HCT116 (cell line): ENCODE data around the gene ZNF618. TPM values are rescaled to one million over a fixed set of nuclear protein-coding genes. Genes with fewer than 3 reads are reported as not detected.

ENCODE experiments used
- ATAC-seq: fragments of 200-7000 bp; cut with Tn5 transposase; 2 replicates; pipeline ENCODE4 v1.9.1; 2020; ENCODE audit warnings: mild to moderate bottlenecking, moderate library complexity
- BruUV-seq: library from RNA; stranded (reverse); fragments of 400-500 nt; replicated peaks from 2 replicates; lab custom pipeline; 2021; lab: Mats Ljungman, UMichigan
- CTCF ChIA-PET: fragments of 300-600 bp; sonication (Branson Sonifier 250); formaldehyde crosslinking; loops from one replicate; lab custom pipeline; 2021; ENCODE audit warnings: antibody characterized with exemption; lab: Charles Lee
- POLR2A ChIA-PET: fragments of 300-600, 350-600 bp; sonication (Branson Sonifier 250); formaldehyde crosslinking; loops from one replicate; lab custom pipeline; 2021; ENCODE audit warnings: antibody characterized with exemption; lab: Charles Lee
- RAD21 ChIA-PET, 2 experiments: fragments of 300-600 bp; sonication (Branson Sonifier 250); formaldehyde crosslinking; loops; one replicate each; lab custom pipeline; 2023; ENCODE audit warnings: low total read pairs in 2 of 2; ENCODE audit not compliant: uncharacterized antibody in 2 of 2, unreplicated experiment in 2 of 2, low non-redundant PET in 1 of 2; lab: Charles Lee
- DNase-seq: peaks from one replicate; pipeline ENCODE4 v3.0.0-alpha.2; 2010; ENCODE audit warnings: low read depth, low spot score
- H2AFZ ChIP-seq: fragments of 200-600 bp; shearing (Covaris generic), sonication (generic); 2 replicates; pipeline ENCODE4 v1.6.1; 2017; ENCODE audit warnings: low read depth, mixed run types, mixed read lengths, antibody characterized with exemption, low read length; ENCODE audit not compliant: poor library complexity, severe bottlenecking
- H3K27ac ChIP-seq: 2 replicates; pipeline ENCODE4 v1.5.1; 2012; ENCODE audit warnings: low read depth, low read length
- H3K27me3 ChIP-seq: fragments of 200-600 bp; sonication (generic); 2 replicates; pipeline ENCODE4 v1.6.1; 2016; ENCODE audit warnings: mixed run types, low read length, mixed read lengths; ENCODE audit not compliant: insufficient read depth
- H3K36me3 ChIP-seq, 2 experiments: fragments of 200-500 bp in 1 of 2; fragments of 200-600 bp in 1 of 2; sonication (Bioruptor generic) in 1 of 2; sonication (generic) in 1 of 2; 2 replicates each; pipeline versions ENCODE4 v1.5.1 to v1.6.1; 2014 to 2016; ENCODE audit warnings: low read length in 2 of 2, inconsistent platforms in 1 of 2, mixed read lengths in 1 of 2, mixed run types in 1 of 2; ENCODE audit not compliant: insufficient read depth in 2 of 2, control insufficient read depth in 1 of 2
- H3K4me1 ChIP-seq, 2 experiments: fragments of 200-600 bp in 1 of 2; sonication (generic) in 1 of 2; 2 replicates each; pipeline versions ENCODE4 v1.5.1 to v1.6.1; 2012 to 2017; ENCODE audit warnings: low read length in 2 of 2, inconsistent platforms in 1 of 2, mild to moderate bottlenecking in 1 of 2, mixed read lengths in 1 of 2, mixed run types in 1 of 2, moderate library complexity in 1 of 2; ENCODE audit not compliant: insufficient read depth in 2 of 2, control insufficient read depth in 1 of 2
- H3K4me2 ChIP-seq: fragments of 200-600 bp; sonication (generic); 2 replicates; pipeline ENCODE4 v1.6.1; 2017; ENCODE audit warnings: mixed run types, low read length, mixed read lengths
- H3K4me3 ChIP-seq, 2 experiments: fragments of 200-600 bp in 1 of 2; sonication (generic) in 1 of 2; replicated peaks in 1 of 2; 2 replicates each; pipeline ENCODE4 v1.5.1; 2011 to 2016; ENCODE audit warnings: low read length in 2 of 2, control low read depth in 1 of 2, low read depth in 1 of 2, mild to moderate bottlenecking in 1 of 2, mixed read lengths in 1 of 2, mixed run types in 1 of 2
- H3K79me2 ChIP-seq: fragments of 200-600 bp; sonication (generic); 2 replicates; pipeline ENCODE4 v1.6.1; 2017; ENCODE audit warnings: mild to moderate bottlenecking, mixed run types, low read length, moderate library complexity, mixed read lengths; ENCODE audit not compliant: insufficient read depth
- H3K9ac ChIP-seq: fragments of 200-600 bp; sonication (generic); 2 replicates; pipeline ENCODE4 v1.6.1; 2016; ENCODE audit warnings: low read length, mixed read lengths
- H3K9me2 ChIP-seq: fragments of 200-600 bp; sonication (generic), shearing (Covaris generic); 2 replicates; pipeline ENCODE4 v1.6.1; 2017; ENCODE audit warnings: mixed run types, mild to moderate bottlenecking, moderate library complexity; ENCODE audit not compliant: insufficient read depth
- H3K9me3 ChIP-seq, 2 experiments: fragments of 200-500 bp in 1 of 2; fragments of 200-600 bp in 1 of 2; sonication (Bioruptor generic) in 1 of 2; sonication (generic) in 1 of 2; 2 replicates each; pipeline ENCODE4 v1.6.1; 2014 to 2017; ENCODE audit warnings: low read length in 2 of 2, mixed read lengths in 2 of 2, inconsistent platforms in 1 of 2, low read depth in 1 of 2, mild to moderate bottlenecking in 1 of 2, mixed run types in 1 of 2, moderate library complexity in 1 of 2; ENCODE audit not compliant: control insufficient read depth in 1 of 2, insufficient read depth in 1 of 2
- H4K20me1 ChIP-seq: fragments of 200-600 bp; sonication (generic), shearing (Covaris generic); 2 replicates; pipeline ENCODE4 v1.6.1; 2017; ENCODE audit warnings: mixed run types, mild to moderate bottlenecking, moderate library complexity; ENCODE audit not compliant: insufficient read depth
- EGR1 ChIP-seq: IDR thresholded peaks from 2 replicates; pipeline ENCODE4 v1.6.1; 2012; ENCODE audit warnings: low read depth
- EZH2 ChIP-seq: fragments of 200-600 bp; sonication (generic); IDR thresholded peaks from 2 replicates; pipeline ENCODE4 v1.6.1; 2017; ENCODE audit warnings: antibody characterized with exemption, mixed run types
- EZH2phosphoT487 ChIP-seq: fragments of 200-600 bp; IDR thresholded peaks from 2 replicates; pipeline ENCODE4 v1.6.1; 2018; ENCODE audit warnings: antibody characterized with exemption, borderline replicate concordance
- FOSL1 ChIP-seq: IDR thresholded peaks from 2 replicates; pipeline ENCODE4 v1.6.1; 2012; ENCODE audit warnings: low read depth
- RAD21 ChIP-seq: IDR thresholded peaks from 2 replicates; pipeline ENCODE4 v1.6.1; 2012; ENCODE audit warnings: low read depth, mild to moderate bottlenecking
- SRF ChIP-seq: IDR thresholded peaks from 2 replicates; pipeline ENCODE4 v1.6.1; 2012; ENCODE audit warnings: low read depth
- ZFX ChIP-seq: fragments of 450-650 bp; IDR thresholded peaks from 2 replicates; pipeline ENCODE4 v1.6.1; 2017
- intact Hi-C: fragments of 100-400 bp; cut with micrococcal nuclease; formaldehyde crosslinking; loops from 2 replicates; pipeline ENCODE4 v1.10.0; 2022
- total RNA-seq: library from RNA; stranded (reverse); gene quantifications from one replicate; pipeline ENCODE4 v1.2.1, GENCODE V29; 2021; ENCODE audit not compliant: unreplicated experiment
- TF ChIP-seq, protein P1 (sequence below): IDR thresholded peaks from 2 replicates; pipeline ENCODE4 v1.6.1; 2011; ENCODE audit warnings: mild to moderate bottlenecking, low read length, moderate library complexity; ENCODE audit not compliant: insufficient replicate concordance; ENCODE audit errors: extremely low read depth
- TF ChIP-seq, protein P2 (sequence below): IDR thresholded peaks from 2 replicates; pipeline ENCODE4 v1.6.1; 2012

Gene ZNF618
- total RNA-seq, 1 experiment from 2014 or later, result 13.5 TPM

DNA sequence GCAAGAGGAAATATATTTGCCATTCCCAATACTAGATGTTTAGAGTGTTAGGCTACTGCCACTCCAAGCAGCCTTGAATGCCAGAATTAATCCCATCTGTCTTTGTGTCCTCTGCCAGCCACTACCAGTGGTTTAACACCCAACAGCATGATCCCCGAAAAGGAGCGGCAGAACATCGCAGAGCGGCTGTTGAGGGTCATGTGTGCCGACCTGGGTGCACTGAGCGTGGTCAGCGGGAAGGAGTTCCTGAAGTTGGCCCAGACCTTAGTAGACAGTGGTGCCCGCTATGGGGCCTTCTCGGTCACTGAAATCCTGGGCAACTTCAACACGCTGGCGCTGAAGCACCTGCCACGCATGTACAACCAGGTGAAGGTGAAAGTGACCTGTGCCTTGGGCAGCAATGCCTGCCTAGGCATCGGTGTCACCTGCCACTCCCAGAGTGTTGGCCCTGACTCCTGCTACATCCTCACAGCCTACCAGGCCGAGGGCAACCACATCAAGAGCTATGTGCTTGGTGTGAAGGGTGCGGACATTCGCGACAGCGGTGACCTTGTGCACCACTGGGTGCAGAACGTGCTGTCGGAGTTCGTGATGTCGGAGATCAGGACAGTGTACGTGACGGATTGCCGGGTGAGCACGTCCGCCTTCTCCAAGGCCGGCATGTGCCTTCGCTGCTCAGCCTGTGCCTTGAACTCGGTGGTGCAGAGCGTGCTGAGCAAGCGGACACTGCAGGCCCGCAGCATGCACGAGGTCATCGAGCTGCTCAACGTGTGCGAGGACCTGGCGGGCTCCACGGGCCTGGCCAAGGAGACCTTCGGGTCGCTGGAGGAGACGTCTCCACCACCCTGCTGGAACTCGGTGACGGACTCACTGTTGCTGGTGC lies 172.7 kb downstream of the ZNF618 start:
- Histone ChIP-seq H3K27me3 (no peaks in the 10 kb centered on the region), H3K27ac (no peak overlapping the region), H3K9me2 (no peaks in the 10 kb centered on the region), H3K36me3 (no peaks in the 10 kb centered on the region), H2AFZ (no peak overlapping the region), H3K4me2 (no peak overlapping the region), H3K79me2 (no peaks in the 10 kb centered on the region), H3K4me1 (no peaks in the 10 kb centered on the region), H3K9me3 (no peaks in the 10 kb centered on the region), H3K9ac (no peak overlapping the region), H3K4me3 (no peak overlapping the region), H4K20me1 (no peaks in the 10 kb centered on the region)
- no TSS peak for BruUV-seq
- TF ChIP-seq SRF (no peak), EZH2phosphoT487 (no peak), EZH2 (no peak), ZFX (no peak), RAD21 (no peak), EGR1 (no peak), FOSL1 (no peak)
- TF ChIP-seq, protein P1, sequence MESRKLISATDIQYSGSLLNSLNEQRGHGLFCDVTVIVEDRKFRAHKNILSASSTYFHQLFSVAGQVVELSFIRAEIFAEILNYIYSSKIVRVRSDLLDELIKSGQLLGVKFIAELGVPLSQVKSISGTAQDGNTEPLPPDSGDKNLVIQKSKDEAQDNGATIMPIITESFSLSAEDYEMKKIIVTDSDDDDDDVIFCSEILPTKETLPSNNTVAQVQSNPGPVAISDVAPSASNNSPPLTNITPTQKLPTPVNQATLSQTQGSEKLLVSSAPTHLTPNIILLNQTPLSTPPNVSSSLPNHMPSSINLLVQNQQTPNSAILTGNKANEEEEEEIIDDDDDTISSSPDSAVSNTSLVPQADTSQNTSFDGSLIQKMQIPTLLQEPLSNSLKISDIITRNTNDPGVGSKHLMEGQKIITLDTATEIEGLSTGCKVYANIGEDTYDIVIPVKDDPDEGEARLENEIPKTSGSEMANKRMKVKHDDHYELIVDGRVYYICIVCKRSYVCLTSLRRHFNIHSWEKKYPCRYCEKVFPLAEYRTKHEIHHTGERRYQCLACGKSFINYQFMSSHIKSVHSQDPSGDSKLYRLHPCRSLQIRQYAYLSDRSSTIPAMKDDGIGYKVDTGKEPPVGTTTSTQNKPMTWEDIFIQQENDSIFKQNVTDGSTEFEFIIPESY, result no peak
- TF ChIP-seq, protein P2, sequence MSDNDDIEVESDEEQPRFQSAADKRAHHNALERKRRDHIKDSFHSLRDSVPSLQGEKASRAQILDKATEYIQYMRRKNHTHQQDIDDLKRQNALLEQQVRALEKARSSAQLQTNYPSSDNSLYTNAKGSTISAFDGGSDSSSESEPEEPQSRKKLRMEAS, result no peak
- RAD21 ChIA-PET, result no interaction called here
- intact Hi-C loops, result no loop called here
- CTCF ChIA-PET, result no interaction called here
- ATAC-seq (no peak), DNase-seq (no peak)
- POLR2A ChIA-PET, result no interaction called here
